ENCODE results near the gene CLEC20A.

Gene CLEC20A

DNA sequence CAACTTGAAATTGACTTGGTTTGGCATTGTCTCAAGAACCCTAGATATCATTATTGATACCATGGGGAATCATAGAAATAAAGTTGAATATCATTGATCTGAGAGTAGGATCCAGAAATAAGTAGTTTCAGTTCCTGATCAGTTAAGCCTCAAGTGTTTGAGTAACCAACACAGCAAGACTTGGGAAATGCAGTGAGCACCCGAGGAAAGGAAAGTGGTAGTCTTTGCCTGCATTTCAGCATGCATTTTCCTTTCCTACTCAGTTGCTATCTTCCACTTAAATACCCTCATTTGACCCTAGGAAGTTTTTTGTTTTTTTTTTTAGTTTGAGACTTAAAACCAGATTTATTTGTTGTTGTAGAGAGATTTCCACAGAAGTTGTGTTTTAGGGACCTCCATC, 18.9 kb downstream of the CLEC20A start:
- no peak for DNase-seq (ENCODE audit: low read depth in 2 of 2, low spot score in 1 of 2)

DNA sequence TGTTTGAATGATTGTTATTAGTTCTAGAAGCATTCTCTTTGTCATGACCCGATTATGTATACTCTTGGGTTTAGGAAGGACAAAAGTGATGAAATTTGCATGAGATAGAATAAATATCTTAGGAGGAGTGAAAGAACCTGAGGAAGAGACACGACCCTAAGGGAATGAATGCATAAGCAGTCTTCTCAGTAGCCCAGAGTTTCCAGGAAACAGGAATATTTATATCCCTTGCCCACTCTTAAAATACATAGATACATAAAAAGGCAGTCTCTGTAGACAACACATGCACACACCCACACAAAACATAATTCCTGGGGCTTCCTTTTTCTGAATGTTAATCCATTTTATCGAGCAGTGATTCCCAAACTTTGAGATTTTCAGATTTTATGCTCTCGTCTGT, 19.4 kb downstream of the CLEC20A start:
- no peak for DNase-seq (ENCODE audit: low read depth in 2 of 2, low spot score in 1 of 2)

DNA sequence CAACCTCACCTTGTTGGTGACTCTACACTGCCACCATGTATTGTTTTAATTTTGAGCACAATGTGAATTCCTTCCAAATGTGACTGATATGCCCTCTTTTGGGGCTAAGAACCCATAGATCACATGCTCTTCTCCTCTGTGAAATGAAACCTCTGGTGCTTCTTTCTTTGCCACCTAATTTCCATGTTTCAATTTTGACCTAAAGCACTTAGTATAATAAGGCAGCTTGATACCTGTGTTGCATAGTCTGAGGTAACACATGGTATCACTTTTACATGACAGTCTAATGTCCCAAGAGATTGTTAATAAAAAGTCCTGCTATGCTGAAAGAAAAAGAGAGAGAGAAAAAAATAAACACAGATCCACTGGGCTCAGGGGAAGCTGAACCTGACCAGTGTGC, 24.2 kb downstream of the CLEC20A start:
- DNase-seq (ENCODE audit: low read depth in 2 of 2, low spot score in 1 of 2): no peak

DNA sequence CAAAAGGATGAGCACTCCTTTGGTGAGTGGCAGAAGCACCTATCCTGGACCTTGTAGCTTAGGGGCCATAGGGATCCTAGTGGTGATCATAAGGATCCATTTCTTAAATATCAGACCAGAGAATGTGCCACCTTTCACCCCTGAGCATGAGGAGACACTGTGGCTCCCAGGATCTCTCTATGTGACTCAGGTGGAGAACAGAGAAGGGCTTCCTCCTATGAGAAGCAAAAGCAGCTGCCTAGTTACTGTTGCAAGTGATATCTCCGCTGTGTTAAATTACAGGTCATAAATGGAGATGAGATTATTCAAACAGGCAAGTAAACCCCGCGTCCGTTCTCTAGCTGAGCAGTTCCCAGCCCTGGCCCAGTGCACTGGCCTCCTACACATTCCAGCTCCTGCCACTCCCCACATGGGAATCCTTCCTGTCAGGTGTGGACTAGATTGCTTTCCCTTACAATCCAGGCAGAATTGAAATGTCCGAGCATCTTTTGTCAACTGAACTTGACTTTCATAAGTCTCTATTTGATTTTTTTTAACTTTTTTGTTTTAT, 26.3 kb downstream of the CLEC20A start:
- no peak for DNase-seq (ENCODE audit: low read depth in 2 of 2, low spot score in 1 of 2)

DNA sequence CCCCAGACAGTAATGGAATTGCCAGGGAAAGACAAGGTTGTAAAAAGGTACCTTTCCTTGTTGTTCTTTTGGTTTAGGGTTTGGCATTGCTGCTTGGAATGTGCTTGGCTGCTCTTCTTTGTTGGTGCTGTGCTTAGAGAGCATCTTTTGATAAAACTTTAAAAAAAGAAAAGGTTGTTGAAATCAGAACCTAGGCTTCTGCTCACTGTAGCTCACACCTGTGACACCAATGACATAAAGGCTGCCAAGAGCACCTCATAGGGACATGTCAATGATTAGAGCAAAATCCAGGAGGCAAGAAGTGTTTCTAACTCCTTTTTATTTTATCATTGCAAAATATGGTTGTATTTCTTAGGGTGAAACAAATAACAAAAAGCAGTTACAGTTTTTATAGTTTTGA, 28.9 kb downstream of the CLEC20A start:
- no peak for DNase-seq (ENCODE audit: low read depth in 2 of 2, low spot score in 1 of 2)

DNA sequence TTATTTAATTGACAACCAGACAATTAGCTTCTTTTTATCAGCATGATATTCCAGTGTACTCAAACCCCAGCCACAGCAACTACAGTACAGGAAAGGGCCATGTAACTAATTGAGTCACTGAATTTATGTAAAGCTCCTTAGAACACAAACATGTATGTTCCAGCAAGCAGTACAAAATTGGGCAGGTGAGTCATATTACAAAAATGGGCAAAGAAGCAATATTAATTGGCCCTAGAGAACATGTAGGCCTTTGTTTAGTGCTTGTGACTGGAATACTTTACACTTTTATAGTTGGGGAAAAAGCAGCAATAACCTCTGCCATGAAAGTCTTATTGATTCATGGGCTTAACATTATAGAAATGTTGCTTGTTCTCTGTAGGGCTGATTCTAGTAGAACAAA, 31.8 kb downstream of the CLEC20A start:
- DNase-seq (ENCODE audit: low read depth in 2 of 2, low spot score in 1 of 2): no peak

DNA sequence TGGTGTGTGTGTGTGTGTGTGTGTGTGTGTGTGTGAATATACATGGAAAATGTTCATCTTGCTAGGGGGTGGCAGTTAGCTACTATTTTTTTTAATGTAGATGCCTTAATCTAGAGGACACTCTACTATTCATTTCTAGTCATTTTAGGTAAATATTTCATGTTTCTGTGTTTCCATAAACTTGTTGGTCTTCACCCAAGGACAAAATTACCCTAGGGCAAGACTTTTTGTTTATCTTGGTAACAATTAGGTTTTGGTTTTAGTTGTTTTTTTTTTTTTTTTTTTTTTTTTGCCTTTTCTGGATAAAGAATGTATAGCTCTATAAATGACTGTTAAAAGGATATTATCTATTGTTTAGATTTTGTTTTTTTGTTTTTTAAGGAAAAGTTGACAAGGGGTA, 32.2 kb downstream of the CLEC20A start:
- DNase-seq (ENCODE audit: low read depth in 2 of 2, low spot score in 1 of 2): no peak

DNA sequence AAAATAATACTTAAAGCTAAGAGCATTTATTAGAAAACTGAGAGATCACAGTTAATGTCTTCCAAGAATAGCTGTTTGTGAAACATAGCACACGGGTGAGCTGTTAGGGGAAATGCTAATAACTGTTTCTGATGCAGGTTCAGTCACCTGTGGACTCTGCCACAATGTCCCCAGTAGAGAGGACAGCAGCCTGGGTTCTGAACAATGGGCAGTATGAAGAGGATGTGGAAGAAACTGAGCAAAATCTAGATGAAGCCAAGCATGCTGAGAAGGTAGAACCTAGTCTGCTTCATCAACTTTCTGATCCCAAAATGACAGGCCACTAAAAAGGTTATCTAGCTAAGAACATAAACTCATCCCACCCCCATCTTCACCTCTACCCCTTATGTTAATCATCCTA, 32.6 kb downstream of the CLEC20A start:
- DNase-seq (ENCODE audit: low read depth in 2 of 2, low spot score in 1 of 2): no peak

DNA sequence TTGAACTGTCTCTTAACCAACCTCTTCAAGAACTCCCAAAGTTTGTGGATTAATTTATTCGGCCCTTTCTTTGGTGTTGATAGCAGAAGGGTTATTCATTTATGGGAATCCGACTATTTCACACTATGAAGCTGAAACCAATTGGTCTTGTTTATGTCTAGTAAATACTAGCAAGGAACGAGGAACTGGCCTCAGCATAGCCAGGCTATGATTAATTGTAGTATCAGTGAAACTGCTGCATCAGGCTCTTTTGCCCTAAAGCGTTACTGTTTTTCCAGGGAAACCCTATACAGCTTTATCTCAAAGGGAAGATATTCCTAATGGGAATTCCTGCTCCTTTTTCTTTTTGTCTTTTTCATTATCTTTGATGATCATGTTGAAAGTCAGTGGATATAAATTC, 35.1 kb downstream of the CLEC20A start:
- DNase-seq (ENCODE audit: low read depth in 2 of 2, low spot score in 1 of 2): no peak

DNA sequence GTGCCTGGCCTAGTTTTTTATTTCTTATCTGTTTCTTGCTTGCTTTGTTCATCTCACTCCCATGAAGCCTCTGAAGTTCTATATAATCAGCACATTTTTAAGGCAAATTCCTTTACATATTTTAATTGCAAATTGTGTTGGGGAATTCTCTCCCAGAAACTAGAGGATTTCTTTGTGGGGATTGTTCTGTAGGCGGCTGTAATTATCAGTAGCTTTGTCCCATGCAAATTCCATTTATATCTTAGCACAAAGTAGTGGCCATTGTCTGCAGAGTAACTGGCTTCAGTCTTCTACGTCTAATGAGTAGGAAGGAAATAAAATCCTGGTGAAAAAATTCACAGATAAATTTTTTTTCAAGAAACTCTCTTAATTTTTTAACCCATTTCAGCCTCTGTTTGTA, 35.7 kb downstream of the CLEC20A start:
- DNase-seq (ENCODE audit: low read depth in 2 of 2, low spot score in 1 of 2): no peak

DNA sequence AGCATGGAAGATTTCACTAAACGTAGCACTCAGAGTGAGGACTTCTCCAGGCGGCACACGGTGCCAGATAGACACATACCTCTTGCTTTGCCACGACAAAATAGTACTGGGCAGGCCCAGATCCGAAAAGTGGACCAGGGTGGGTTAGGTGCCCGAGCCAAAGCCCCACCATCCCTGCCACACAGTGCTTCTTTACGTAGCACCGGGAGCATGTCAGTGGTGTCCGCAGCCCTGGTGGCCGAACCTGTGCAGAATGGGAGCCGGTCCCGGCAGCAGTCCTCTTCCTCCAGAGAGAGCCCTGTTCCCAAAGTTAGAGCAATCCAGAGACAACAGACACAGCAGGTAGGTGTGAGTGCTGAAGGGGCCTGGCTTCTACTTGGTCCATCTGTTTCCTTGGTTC, 38.6 kb downstream of the CLEC20A start:
- DNase-seq (ENCODE audit: low read depth in 2 of 2, low spot score in 1 of 2): no peak

DNA sequence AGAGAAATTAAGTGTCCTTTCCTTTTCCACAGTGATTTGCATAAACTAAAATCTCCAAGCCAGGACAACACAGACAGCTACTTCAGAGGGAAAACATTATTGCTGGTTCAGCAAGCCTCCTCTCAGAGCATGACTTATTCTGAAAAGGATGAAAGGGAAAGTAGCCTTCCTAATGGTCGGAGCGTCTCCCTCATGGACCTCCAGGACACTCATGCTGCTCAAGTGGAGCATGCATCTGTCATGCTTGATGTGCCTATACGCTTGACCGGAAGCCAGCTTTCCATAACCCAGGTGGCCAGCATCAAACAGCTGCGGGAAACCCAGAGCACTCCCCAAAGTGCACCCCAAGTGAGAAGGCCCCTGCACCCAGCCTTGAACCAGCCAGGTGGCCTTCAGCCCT, 39.1 kb downstream of the CLEC20A start:
- no peak for DNase-seq (ENCODE audit: low read depth in 2 of 2, low spot score in 1 of 2)

DNA sequence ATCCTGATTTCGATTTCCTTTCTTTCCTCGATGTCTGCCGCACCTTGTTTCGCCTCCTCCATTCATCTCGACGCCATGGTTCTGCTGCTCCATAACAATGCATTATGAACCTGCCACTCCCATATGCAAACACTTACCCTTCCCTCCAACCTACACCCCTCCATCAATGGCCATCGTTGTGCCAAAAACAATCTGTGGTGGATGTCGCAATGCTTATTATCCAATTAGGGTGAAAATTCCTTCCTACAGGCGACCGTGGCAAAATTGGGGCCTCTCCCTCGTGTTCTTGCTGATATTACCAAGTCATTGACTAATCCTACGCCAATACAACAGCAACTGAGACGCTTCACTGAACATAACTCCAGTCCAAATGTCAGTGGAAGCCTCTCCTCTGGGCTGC, 40.3 kb downstream of the CLEC20A start:
- DNase-seq (ENCODE audit: low read depth in 2 of 2, low spot score in 1 of 2): no peak

DNA sequence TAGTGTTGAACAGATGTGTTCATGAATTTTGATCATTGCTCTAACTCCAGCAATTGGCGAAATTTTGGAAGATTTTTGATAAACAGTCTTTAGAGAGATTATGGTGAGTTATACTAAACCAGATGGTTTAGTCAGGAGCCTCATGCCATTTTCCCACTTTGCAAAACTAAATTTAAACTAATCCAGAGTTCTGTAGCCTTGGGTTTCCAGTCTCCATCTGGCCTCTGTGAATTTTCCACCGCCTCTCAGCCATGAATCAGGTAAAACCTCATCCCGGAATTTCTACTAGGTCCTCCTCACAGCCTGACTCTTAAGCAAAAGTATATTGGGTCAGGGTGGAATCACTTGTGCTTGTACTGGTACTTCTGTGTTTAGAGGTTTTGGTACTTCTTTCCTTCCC, 44.8 kb downstream of the CLEC20A start:
- no peak for DNase-seq (ENCODE audit: low read depth in 2 of 2, low spot score in 1 of 2)

DNA sequence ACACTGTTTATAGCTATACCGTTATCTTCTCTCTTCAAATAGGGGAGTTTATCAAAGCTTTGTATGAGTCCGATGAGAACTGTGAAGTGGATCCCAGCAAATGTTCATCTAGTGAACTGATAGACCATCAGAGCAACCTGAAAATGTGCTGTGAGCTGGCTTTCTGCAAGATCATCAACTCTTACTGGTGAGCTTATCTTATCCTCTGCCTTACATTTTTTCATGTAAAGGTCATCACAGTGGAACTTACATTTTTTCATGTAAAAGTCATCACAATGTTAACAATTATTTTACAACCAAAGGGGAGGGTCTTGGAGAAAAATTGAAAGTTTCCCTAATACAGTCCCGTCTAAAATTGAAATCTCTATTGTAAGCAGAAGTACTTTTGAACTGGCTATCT, 45.2 kb downstream of the CLEC20A start:
- DNase-seq (ENCODE audit: low read depth in 2 of 2, low spot score in 1 of 2): no peak

DNA sequence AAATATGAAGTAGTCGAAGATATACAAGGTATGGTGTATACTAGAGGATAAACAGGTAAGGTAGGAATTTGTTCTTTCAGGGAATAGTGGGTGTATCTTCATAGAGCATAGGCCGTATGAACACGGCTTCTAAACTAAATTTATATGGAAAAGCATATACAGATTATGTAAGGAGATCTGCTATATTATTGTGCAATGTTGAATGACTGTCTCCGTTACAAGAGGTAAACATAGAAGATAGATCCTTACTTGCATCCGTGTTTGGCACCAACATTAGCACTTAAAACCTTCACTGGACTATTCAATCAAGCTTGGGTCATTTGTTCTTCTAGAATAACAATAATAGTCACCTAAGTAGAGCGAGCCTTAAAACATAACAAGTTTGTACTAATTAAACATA, 45.9 kb downstream of the CLEC20A start:
- no peak for DNase-seq (ENCODE audit: low read depth in 2 of 2, low spot score in 1 of 2)

DNA sequence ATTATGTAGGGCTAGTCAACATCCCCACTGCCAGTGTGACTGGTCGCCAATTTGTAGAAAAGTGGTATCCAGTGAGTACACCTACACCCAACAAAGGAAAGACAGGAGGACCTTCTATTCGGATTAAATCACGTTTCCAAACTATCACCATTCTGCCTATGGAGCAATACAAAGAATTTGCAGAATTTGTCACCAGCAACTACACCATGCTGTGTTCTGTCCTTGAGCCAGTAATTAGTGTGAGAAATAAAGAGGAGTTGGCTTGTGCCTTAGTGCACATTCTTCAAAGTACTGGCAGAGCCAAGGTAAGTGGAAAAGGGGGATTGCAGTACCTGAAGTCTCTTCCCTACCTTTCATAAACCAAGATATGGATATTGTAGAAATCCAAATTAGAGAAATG, 53.8 kb downstream of the CLEC20A start:
- no peak for DNase-seq (ENCODE audit: low read depth in 2 of 2, low spot score in 1 of 2)

DNA sequence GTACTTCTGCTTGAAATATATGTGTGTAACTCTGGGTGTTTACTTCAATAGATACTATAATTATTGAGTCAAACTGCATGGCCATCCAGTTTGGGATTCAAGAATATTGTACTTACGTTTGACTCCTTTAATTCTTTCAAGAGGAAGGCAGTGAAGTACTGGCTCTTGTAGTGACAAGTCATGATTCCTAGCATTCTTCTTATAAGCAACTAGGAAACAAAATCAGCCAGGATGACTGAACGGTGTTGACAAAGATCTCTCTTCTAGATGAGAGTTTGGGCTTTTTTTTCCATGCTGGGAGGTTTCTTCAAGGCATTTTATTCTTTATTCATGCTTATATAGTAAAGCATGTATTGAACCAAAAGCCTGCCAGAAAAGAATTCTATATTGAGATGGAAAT, 58.3 kb downstream of the CLEC20A start:
- no peak for DNase-seq (ENCODE audit: low read depth in 2 of 2, low spot score in 1 of 2)

DNA sequence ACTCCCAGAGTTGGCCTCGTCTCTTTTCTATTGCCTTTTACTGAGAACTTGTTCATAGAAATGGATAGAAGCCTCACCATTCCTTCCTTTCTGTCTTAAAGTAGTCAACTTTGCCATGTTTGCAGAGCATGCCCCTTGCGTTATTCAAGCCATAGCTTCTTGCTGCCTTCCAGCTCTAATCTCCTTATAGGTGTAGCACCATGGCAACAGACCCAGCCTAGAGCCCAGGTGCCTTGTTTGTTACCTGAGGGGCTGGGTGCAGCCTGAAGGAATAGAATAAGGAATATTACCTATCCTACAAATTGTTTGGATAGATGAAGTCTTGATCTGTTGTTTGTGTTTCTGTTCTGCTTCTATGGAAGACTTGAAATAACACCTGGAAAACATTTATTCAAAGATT, 59.9 kb downstream of the CLEC20A start:
- DNase-seq (ENCODE audit: low read depth in 2 of 2, low spot score in 1 of 2): no peak

DNA sequence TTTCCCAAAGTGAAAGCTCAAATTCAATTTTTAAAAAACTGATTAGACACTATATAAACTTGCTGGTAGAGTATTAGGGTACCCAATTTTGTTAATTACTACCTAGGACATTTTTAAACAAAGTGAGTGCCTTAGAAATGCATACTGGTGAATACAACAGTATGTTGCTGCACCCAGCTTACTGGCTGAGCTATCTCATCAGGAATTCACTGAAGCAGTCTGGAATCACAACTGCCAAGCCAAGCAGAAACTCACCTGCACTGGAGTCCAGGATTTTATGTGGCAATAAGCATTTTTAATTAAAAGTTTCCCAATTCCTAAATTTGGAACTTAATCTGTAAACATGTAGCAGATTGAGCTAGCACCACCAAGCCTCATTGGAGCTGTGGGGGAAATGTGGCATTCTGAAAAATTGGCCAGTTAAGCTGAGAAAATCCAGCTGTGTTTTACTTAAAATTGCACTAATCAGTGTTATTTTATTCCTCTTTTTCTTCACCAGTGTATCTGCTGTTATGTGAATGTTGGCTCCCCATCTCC, 61.8 kb downstream of the CLEC20A start:
- DNase-seq (ENCODE audit: low read depth in 2 of 2, low spot score in 1 of 2): no peak

DNA sequence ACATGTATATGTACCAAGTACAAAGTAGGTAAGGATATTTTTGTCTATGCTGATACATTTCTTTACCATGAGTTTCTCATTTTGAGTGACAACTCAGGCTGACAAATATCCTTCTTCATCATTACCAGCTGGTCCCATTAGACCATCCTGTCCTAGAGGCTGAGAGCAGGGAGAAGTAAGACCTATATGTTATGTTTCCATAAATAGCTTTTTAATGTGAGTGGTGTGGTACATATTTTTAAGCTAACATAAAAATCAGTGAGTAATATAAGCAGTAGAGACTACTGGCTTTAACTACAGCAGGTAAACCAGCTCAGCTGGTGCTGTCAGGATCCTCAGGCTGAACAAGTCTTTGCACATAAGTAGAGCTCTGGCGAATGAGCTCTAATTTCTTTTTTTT, 62.4 kb downstream of the CLEC20A start:
- no peak for DNase-seq (ENCODE audit: low read depth in 2 of 2, low spot score in 1 of 2)

All from stimulated activated CD8-positive, alpha-beta memory T cell treated with anti-CD3 and anti-CD28 coated beads, Interleukin-4, amount 100 ng/mL, for 1 hour (primary cell).